GM18868 (cell line): ENCODE results near the gene CCKAR.

ENCODE experiments used
- ATAC-seq: cut with Tn5 transposase; IDR thresholded peaks from one replicate; pipeline ENCODE4 v1.9.1; 2021; ENCODE audit warnings: mild to moderate bottlenecking, moderate library complexity; ENCODE audit not compliant: unreplicated experiment

The CCKAR gene

GRCh38 chr4:26491449-26492170 is 1.3 kb upstream of the CCKAR start:
- ATAC-seq = no peak

DNA sequence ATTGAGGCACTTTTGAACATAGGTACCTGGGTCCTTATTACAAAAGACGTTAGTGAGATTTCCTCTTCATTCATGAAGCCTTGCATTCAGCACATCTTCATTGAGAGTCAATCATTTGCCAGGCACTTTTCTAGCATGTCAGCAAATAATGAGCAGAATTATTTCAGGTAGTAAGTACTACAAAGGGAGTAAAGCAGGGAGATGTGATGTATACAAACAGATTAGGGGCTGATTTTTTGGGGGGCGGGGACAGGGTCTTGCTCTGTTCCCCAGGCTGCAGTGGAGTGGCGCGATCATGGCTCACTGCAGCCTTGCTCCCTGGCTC is 638 bp upstream of the CCKAR start:
- ATAC-seq = no peak

- no peak for ATAC-seq
Measured at GRCh38 chr4:26489101-26489985, 941 bp downstream of the CCKAR start.

DNA sequence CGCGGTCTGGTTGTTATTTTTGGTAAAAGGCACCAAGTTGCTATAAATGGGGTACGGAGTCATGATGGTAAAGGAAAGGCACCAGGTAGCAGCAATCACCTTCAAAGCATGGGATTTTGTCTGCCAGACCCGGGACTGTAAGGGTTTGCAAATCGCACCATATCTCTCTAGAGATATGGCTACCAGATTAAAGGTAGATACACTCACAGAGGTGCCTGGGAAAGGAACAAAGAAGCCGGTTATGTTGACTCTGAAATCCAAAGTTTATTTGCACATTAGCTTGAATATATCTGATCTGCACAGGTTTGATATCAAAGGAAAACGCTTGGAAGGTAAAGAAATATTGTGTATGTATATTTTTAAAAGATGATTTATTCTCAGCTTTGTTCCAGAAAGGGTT is 4.6 kb downstream of the CCKAR start:
- ATAC-seq = no peak

DNA sequence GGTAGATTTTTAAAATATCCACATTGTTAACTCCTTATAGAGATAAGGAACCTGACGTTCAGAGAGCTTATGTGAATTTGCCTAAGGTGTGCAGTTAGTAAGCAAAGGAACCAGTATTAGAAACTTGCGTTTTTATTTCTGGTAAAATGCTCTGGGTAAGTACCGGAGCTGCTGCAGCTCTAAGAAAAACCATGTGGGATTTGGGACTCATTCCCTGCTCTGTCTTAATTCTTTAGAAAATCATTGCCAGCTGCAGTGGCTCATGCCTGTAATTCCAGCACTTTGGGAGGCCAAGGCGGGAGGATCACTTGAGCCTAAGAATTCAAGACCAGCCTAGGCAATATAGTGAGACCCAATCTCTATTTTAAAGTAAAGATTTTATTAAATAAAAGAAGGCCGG is 5.8 kb downstream of the CCKAR start:
- no peak for ATAC-seq

GRCh38 chr4:26484032-26484515 is 6.2 kb downstream of the CCKAR start:
- ATAC-seq = no peak

- no peak for ATAC-seq
Measured at GRCh38 chr4:26482508-26483462, 7.5 kb downstream of the CCKAR start.

DNA sequence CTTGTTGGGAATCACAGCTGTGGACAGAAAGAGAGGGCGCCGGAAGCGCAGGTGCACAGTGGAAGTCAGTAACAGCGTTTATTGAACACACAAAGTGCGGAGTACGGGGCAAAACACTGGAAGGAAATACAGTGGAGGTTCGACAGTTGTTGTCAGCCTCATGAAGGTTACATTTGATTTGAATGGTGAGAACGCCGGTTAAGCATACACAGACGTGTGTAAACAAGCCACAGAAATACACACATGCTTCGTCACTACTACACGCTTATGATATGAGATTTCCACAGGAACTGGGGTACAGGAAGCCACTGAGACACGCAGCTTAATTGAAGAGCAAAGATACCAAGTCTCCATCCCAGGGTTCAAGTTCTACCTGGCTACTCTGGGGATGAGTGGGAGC is 12.0 kb downstream of the CCKAR start:
- no peak for ATAC-seq

GRCh38 chr4:26476545-26476944 is 13.7 kb downstream of the CCKAR start:
- ATAC-seq = no peak

- ATAC-seq = no peak
Measured at GRCh38 chr4:26475716-26476115, 14.6 kb downstream of the CCKAR start.

- ATAC-seq = no peak
Measured at GRCh38 chr4:26474551-26474950, 15.7 kb downstream of the CCKAR start.

DNA sequence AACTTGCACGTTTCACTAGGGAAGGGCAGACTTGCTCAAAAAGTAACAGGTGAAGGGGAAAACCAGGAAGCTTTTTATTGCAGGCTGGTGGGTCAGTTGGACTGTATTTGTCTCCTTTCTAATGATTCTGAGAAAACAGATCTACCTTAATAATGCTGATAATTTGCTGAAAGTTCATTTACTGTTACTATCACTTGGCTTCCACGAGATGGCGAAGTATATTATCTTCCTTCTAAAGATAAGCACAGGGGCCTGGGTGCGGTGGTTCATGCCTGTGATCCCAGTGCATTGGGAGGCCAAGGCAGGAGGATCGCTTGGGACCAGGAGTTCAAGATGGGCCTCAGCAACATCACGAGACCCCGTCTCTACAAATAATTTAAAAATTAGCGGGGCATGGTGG is 16.4 kb downstream of the CCKAR start:
- ATAC-seq = no peak

GRCh38 chr4:26471890-26472289 is 18.4 kb downstream of the CCKAR start:
- no peak for ATAC-seq

GRCh38 chr4:26468977-26469376 is 21.3 kb downstream of the CCKAR start:
- ATAC-seq = no peak

- ATAC-seq = no peak
Measured at GRCh38 chr4:26468283-26468949, 21.9 kb downstream of the CCKAR start.

- ATAC-seq = no peak
Measured at GRCh38 chr4:26467724-26468123, 22.6 kb downstream of the CCKAR start.

GRCh38 chr4:26466578-26467270 is 23.6 kb downstream of the CCKAR start:
- ATAC-seq = no peak

GRCh38 chr4:26464420-26465095 is 25.7 kb downstream of the CCKAR start:
- ATAC-seq = no peak

- no peak for ATAC-seq
Measured at GRCh38 chr4:26463386-26463785, 26.9 kb downstream of the CCKAR start.
